H1 (cell line): ENCODE data around the gene STARD6. TPM values are rescaled to one million over a fixed set of nuclear protein-coding genes. Genes with fewer than 3 reads are reported as not detected.

Source experiments
- CTCF ChIA-PET: fragments of 300-600 bp; sonication (Branson Sonifier 250); formaldehyde crosslinking; loops from one replicate; lab custom pipeline; 2021; ENCODE audit not compliant: partially characterized antibody; lab: Charles Lee
- POLR2A ChIA-PET: fragments of 300-600 bp; sonication (Branson Sonifier 250); formaldehyde crosslinking; loops from one replicate; lab custom pipeline; 2021; ENCODE audit warnings: inconsistent platforms; ENCODE audit not compliant: partially characterized antibody; lab: Charles Lee
- DNase-seq, 2 experiments: peaks; one replicate each; pipeline versions ENCODE4 v3.0.0 to v3.0.0-alpha.2; 2010 to 2022; ENCODE audit warnings: low spot score in 2 of 2, low read depth in 1 of 2, mixed read lengths in 1 of 2
- FAIRE-seq: peaks from 2 replicates; lab custom pipeline; 2011; peaks lifted over from hg19 to GRCh38; lab: Jason Lieb, UNC
- H2AFZ ChIP-seq: 2 replicates; pipeline ENCODE4 v1.8.1; 2012; ENCODE audit warnings: low read length, inconsistent platforms
- H2AK5ac ChIP-seq: 2 replicates; pipeline ENCODE4 v1.6.1; 2013; ENCODE audit warnings: low read depth, low read length
- H2BK120ac ChIP-seq: replicated peaks from 2 replicates; pipeline ENCODE3; 2013; ENCODE audit warnings: low read depth, low read length, inconsistent platforms
- H2BK12ac ChIP-seq: 2 replicates; pipeline ENCODE4 v1.6.1; 2013; ENCODE audit warnings: low read depth, low read length
- H2BK15ac ChIP-seq: 2 replicates; pipeline ENCODE4 v1.6.1; 2013; ENCODE audit warnings: low read length
- H2BK20ac ChIP-seq: 2 replicates; pipeline ENCODE4 v1.6.1; 2013; ENCODE audit warnings: low read length
- H2BK5ac ChIP-seq: 2 replicates; pipeline ENCODE4 v1.6.1; 2013; ENCODE audit warnings: low read depth, low read length
- H3K14ac ChIP-seq: 2 replicates; pipeline ENCODE4 v1.6.1; 2013; ENCODE audit warnings: inconsistent platforms; ENCODE audit not compliant: insufficient read length
- H3K18ac ChIP-seq: 2 replicates; pipeline ENCODE4 v1.6.1; 2013; ENCODE audit warnings: low read length; ENCODE audit errors: extremely low read depth
- H3K23ac ChIP-seq: 2 replicates; pipeline ENCODE4 v1.6.1; 2013; ENCODE audit warnings: inconsistent platforms; ENCODE audit not compliant: insufficient read length
- H3K23me2 ChIP-seq: 2 replicates; pipeline ENCODE4 v1.6.1; 2013; ENCODE audit warnings: low read depth, low read length
- H3K27ac ChIP-seq: 2 replicates; pipeline ENCODE4 v1.6.1; 2011; ENCODE audit warnings: low read depth, low read length, inconsistent platforms
- H3K27me3 ChIP-seq, 4 experiments: replicated peaks in 1 of 4; 1 replicate in 1 of 4; 2 replicates in 3 of 4; pipeline versions ENCODE4 v1.6.1 to v1.8.1; 2011 to 2013; ENCODE audit warnings: low read length in 3 of 4, mild to moderate bottlenecking in 3 of 4, inconsistent platforms in 2 of 4, mixed read lengths in 2 of 4, moderate library complexity in 1 of 4; ENCODE audit not compliant: control insufficient read depth in 3 of 4, insufficient read depth in 3 of 4; ENCODE audit errors: extremely low read depth in 1 of 4
- H3K36me3 ChIP-seq, 4 experiments: 2 replicates each; pipeline versions ENCODE4 v1.6.1 to v1.8.1; 2011 to 2013; ENCODE audit warnings: mild to moderate bottlenecking in 4 of 4, low read length in 3 of 4, moderate library complexity in 2 of 4, control low read depth in 1 of 4, inconsistent platforms in 1 of 4; ENCODE audit not compliant: insufficient read depth in 4 of 4, control insufficient read depth in 2 of 4
- H3K4ac ChIP-seq: replicated peaks from 2 replicates; pipeline ENCODE3; 2013; ENCODE audit warnings: low read length, low read depth, mixed read lengths, inconsistent platforms; ENCODE audit not compliant: insufficient read length
- H3K4me1 ChIP-seq, 4 experiments: replicated peaks in 1 of 4; 1 replicate in 1 of 4; 2 replicates in 3 of 4; pipeline versions ENCODE4 v1.6.1 to v1.8.1; 2011 to 2013; ENCODE audit warnings: low read length in 3 of 4, inconsistent platforms in 2 of 4, mixed read lengths in 1 of 4; ENCODE audit not compliant: insufficient read depth in 4 of 4, control insufficient read depth in 3 of 4
- H3K4me2 ChIP-seq, 2 experiments: 2 replicates each; pipeline versions ENCODE4 v1.6.1 to v1.8.1; 2011 to 2013; ENCODE audit warnings: low read depth in 2 of 2, low read length in 2 of 2, control low read depth in 1 of 2, inconsistent platforms in 1 of 2, mild to moderate bottlenecking in 1 of 2; ENCODE audit not compliant: insufficient read depth in 1 of 2
- H3K4me3 ChIP-seq, 4 experiments: fragments of 200-600, 300-600 bp in 1 of 4; sonication (generic), shearing (Covaris generic), sonication (Bioruptor Twin) in 1 of 4; 2 replicates each; pipeline versions ENCODE4 v1.5.1 to v1.8.1; 2011 to 2016; ENCODE audit warnings: low read length in 4 of 4, low read depth in 3 of 4, control low read depth in 2 of 4, inconsistent platforms in 2 of 4, mild to moderate bottlenecking in 2 of 4, mixed read lengths in 1 of 4, moderate library complexity in 1 of 4; ENCODE audit not compliant: insufficient read depth in 2 of 4; ENCODE audit errors: extremely low read depth in 1 of 4
- H3K56ac ChIP-seq: replicated peaks from 2 replicates; pipeline ENCODE3; 2013; ENCODE audit warnings: low read depth, mild to moderate bottlenecking, mixed read lengths, low read length, inconsistent platforms; ENCODE audit not compliant: insufficient read length
- H3K79me1 ChIP-seq: 2 replicates; pipeline ENCODE4 v1.6.1; 2013; ENCODE audit warnings: low read depth, low read length, control low read depth
- H3K79me2 ChIP-seq, 2 experiments: 2 replicates each; pipeline versions ENCODE4 v1.6.1 to v1.8.1; 2012 to 2013; ENCODE audit warnings: low read length in 2 of 2, mild to moderate bottlenecking in 2 of 2, inconsistent platforms in 1 of 2; ENCODE audit not compliant: insufficient read depth in 2 of 2, control insufficient read depth in 1 of 2
- H3K9ac ChIP-seq, 4 experiments: replicated peaks in 1 of 4; 1 replicate in 1 of 4; 2 replicates in 3 of 4; pipeline versions ENCODE4 v1.6.1 to v1.8.1; 2011 to 2013; ENCODE audit warnings: low read depth in 3 of 4, low read length in 3 of 4, control low read depth in 2 of 4, mild to moderate bottlenecking in 2 of 4, moderate library complexity in 2 of 4, inconsistent platforms in 1 of 4; ENCODE audit errors: extremely low read depth in 1 of 4
- H3K9me3 ChIP-seq, 2 experiments: 2 replicates each; pipeline versions ENCODE4 v1.6.1 to v1.8.1; 2012 to 2013; ENCODE audit warnings: mild to moderate bottlenecking in 2 of 2, moderate library complexity in 2 of 2, control low read depth in 1 of 2, inconsistent platforms in 1 of 2, low read depth in 1 of 2, low read length in 1 of 2, mixed read lengths in 1 of 2; ENCODE audit not compliant: insufficient read depth in 2 of 2
- H4K20me1 ChIP-seq, 2 experiments: replicated peaks in 1 of 2; 2 replicates each; pipeline versions ENCODE3 to v1.8.1; 2011 to 2013; ENCODE audit warnings: inconsistent platforms in 2 of 2, low read length in 2 of 2, mild to moderate bottlenecking in 1 of 2; ENCODE audit not compliant: insufficient read depth in 2 of 2, control insufficient read depth in 1 of 2
- H4K5ac ChIP-seq: 2 replicates; pipeline ENCODE4 v1.6.1; 2013; ENCODE audit warnings: low read length, low read depth, mixed read lengths, inconsistent platforms; ENCODE audit not compliant: insufficient read length
- H4K8ac ChIP-seq: 2 replicates; pipeline ENCODE4 v1.8.0; 2013; ENCODE audit warnings: mild to moderate bottlenecking, moderate library complexity, low read length, inconsistent platforms; ENCODE audit not compliant: insufficient read depth; ENCODE audit errors: extremely low read depth
- H4K91ac ChIP-seq: replicated peaks from 2 replicates; pipeline ENCODE3; 2013; ENCODE audit warnings: low read length, mixed read lengths, inconsistent platforms; ENCODE audit not compliant: insufficient read length
- ATF2 ChIP-seq: IDR thresholded peaks from 2 replicates; pipeline ENCODE4 v1.6.1; 2012; ENCODE audit warnings: low read length, inconsistent platforms
- CBX8 ChIP-seq: fragments of 300-800, 300-1000 bp; sonication (generic); IDR thresholded peaks from 2 replicates; pipeline ENCODE4 v1.7.1; 2016; ENCODE audit warnings: low read depth, low read length, borderline replicate concordance
- CEBPB ChIP-seq: IDR thresholded peaks from 2 replicates; pipeline ENCODE4 v1.6.1; 2012; ENCODE audit warnings: low read depth, low read length
- EP300 ChIP-seq, 2 experiments: IDR thresholded peaks; 1 replicate in 1 of 2; 2 replicates in 1 of 2; pipeline ENCODE4 v1.6.1; 2011 to 2012; ENCODE audit warnings: low read depth in 2 of 2, low read length in 2 of 2, mild to moderate bottlenecking in 2 of 2, borderline replicate concordance in 1 of 2, inconsistent platforms in 1 of 2, moderate library complexity in 1 of 2
- SP1 ChIP-seq: IDR thresholded peaks from 2 replicates; pipeline ENCODE4 v1.6.1; 2011; ENCODE audit warnings: low read depth, low read length
- TAF7 ChIP-seq: optimal IDR thresholded peaks from 2 replicates; pipeline ENCODE3; 2011; ENCODE audit warnings: low read depth, mild to moderate bottlenecking, inconsistent platforms, low read length, moderate library complexity, borderline replicate concordance
- TCF12 ChIP-seq: IDR thresholded peaks from 2 replicates; pipeline ENCODE4 v1.6.1; 2011; ENCODE audit warnings: low read depth, mild to moderate bottlenecking, low read length
- WGBS, 2 experiments: shearing (Covaris generic) in 1 of 2; methylation state at CpG; one replicate each; pipeline versions ENCODE4 v1.1.6 to v1.1.7; 2013 to 2015; ENCODE audit warnings: low lambda C conversion rate in 2 of 2, mixed read lengths in 2 of 2, inconsistent platforms in 1 of 2, low coverage in 1 of 2, missing lambda C conversion rate in 1 of 2; ENCODE audit not compliant: insufficient replicate concordance in 2 of 2, insufficient coverage in 1 of 2, insufficient read length in 1 of 2; ENCODE audit errors: extremely low coverage in 1 of 2, missing lambda C conversion rate in 1 of 2; 5-methylcytosine and 5-hydroxymethylcytosine counted together
- long read RNA-seq, 2 experiments: library from RNA in 1 of 2; library from capped mRNA in 1 of 2; stranded (forward); transcript quantifications; one replicate each; pipeline ENCODE4 v2.0.0, GENCODE V29; 2021; ENCODE audit warnings: inconsistent platforms in 1 of 2
- polyA minus RNA-seq, 3 experiments: library from RNA; depleted of rRNA, polyadenylated mRNA; stranded (reverse); fragments of >200 nt; gene quantifications; 1 replicate in 2 of 3; 2 replicates in 1 of 3; pipeline ENCODE4 v1.2.3, GENCODE V29; 2011
- polyA plus RNA-seq, 7 experiments: library from polyadenylated mRNA; depleted of rRNA in 3 of 7; stranded (reverse) in 5 of 7; unstranded in 2 of 7; fragments of >200 nt in 5 of 7; fragments of 200-250 nt in 2 of 7; gene quantifications; 1 replicate in 5 of 7; 2 replicates in 1 of 7; 4 replicates in 1 of 7; pipeline versions ENCODE4 v1.2.1 to v1.2.3, GENCODE V29; 2011 to 2013; ENCODE audit warnings: missing spikeins in 2 of 7, mixed read lengths in 2 of 7
- total RNA-seq: library from RNA; stranded (reverse); fragmentation: NEBNext Ultra II Directional; extraction: Animal tissue kit (Norgen Biotek cat#: 25700); gene quantifications from 2 replicates; pipeline ENCODE4 v1.2.1, GENCODE V29; 2021

The STARD6 gene
- total RNA-seq (not detected in 2 replicates), polyA plus RNA-seq (2011; rRNA removed) (not detected in 2 replicates), polyA minus RNA-seq (2011; rRNA and poly(A)+ RNA removed) (not detected in 2 replicates)
- not detected for polyA plus RNA-seq (2011; cell fraction: cytosol; rRNA removed)
- polyA plus RNA-seq (2011; cell fraction: nucleus; rRNA removed): not detected
- polyA plus RNA-seq (2012, experiment 1 of 2): not detected in 4 replicates
- polyA plus RNA-seq (2012, experiment 2 of 2): not detected
- 0.04 TPM for polyA plus RNA-seq (2013, experiment 1 of 2)
- not detected for polyA plus RNA-seq (2013, experiment 2 of 2)
- not detected for polyA minus RNA-seq (2011; cell fraction: cytosol; rRNA and poly(A)+ RNA removed)
- polyA minus RNA-seq (2011; cell fraction: nucleus; rRNA and poly(A)+ RNA removed): not detected
- long read RNA-seq, experiment 1: 0 reads
- long read RNA-seq, experiment 2: 0 reads

GRCh38 chr18:54357660-54358494 is at the start of gene STARD6, which contains the start of gene C18orf54:
Gene STARD6 (minus strand): TSS chr18:54357858. CDS start chr18:54354573, 3,285 bp downstream.
Gene C18orf54 (plus strand): TSS chr18:54357906. CDS start chr18:54360573, 2,667 bp downstream.
- Histone ChIP-seq H3K4me1 (peaks cover 0 to 6% (median 1%) of the 10 kb centered on the region in 4 experiments; a peak in 4 of 7 replicates), H3K23ac (no peak within 1 kb of the TSS), H3K4ac (no peak within 1 kb of the TSS), H2AK5ac (no peak within 1 kb of the TSS), H2BK120ac (peak within 1 kb of the TSS; percentile 57), H2BK20ac (no peak within 1 kb of the TSS), H3K27ac (peak within 1 kb of the TSS; percentile 67), H3K9me3 (no peaks in the 10 kb centered on the region), H3K18ac (peak within 1 kb of the TSS; percentile 80), H4K8ac (peak within 1 kb of the TSS; percentile 88), H2BK12ac (peak within 1 kb of the TSS; percentile 52; the same call in 1 of the 2 replicates), H3K79me2 (peaks cover 0 to 23% of the 10 kb centered on the region in 2 experiments; a peak in 2 of 4 replicates), H4K91ac (peak within 1 kb of the TSS; percentile 47), H2AFZ (peak within 1 kb of the TSS; percentile 86), H3K4me3 (peak within 1 kb of the TSS; percentile 84 to 98 (median 90)), H3K4me2 (peak within 1 kb of the TSS; percentile 70 to 80), H4K5ac (peak within 1 kb of the TSS; percentile 89), H2BK5ac (peak within 1 kb of the TSS; percentile 4; the same call in 1 of the 2 replicates), H2BK15ac (no peak within 1 kb of the TSS; the same call in 1 of the 2 replicates), H3K79me1 (no peaks in the 10 kb centered on the region), H3K9ac (peak within 1 kb of the TSS; percentile 73 to 93 (median 82)), H3K56ac (peak within 1 kb of the TSS; percentile 43), H3K27me3 (no peaks in the 10 kb centered on the region), H3K36me3 (peaks cover 0 to 20% (median 8%) of the 10 kb centered on the region in 4 experiments; a peak in 5 of 8 replicates), H3K23me2 (peaks cover 6% of the 10 kb centered on the region), H4K20me1 (no peaks in the 10 kb centered on the region), H3K14ac (no peak within 1 kb of the TSS)
- WGBS, 2 experiments: 1% methylated on average over 57 of the region's 62 CpGs; no CpG with 5 or more reads in 1 of the 2 experiments
- ChIA-PET POLR2A (interaction anchor here (1.0 to 2.1 kb wide), 7 partner anchors 10 to 133 kb away, joined by 3 to 5 read pairs (median 3); partner anchors contain the start of genes MBD2 and POLI), CTCF (interaction anchor here (0.6 to 1.7 kb wide), 13 partner anchors 20 to 973 kb away, joined by 3 to 7 read pairs (median 3); partner anchors contain the start of gene POLI)
- FAIRE-seq (no peak), DNase-seq (peak; percentile 83 to 90)
- peak; percentile 8 for TF ChIP-seq TAF7
- no peak for TF ChIP-seq TCF12
- TF ChIP-seq SP1: no peak
- TF ChIP-seq CBX8: no peak
- peak in 1 of 2 experiments; percentile 42; a peak in 1 of 3 replicates for TF ChIP-seq EP300 (IDR thresholded peaks at IDR 0.05; ENCODE audit: borderline replicate concordance in 1 of 2, low read depth in 2 of 2, low read length in 2 of 2)
- TF ChIP-seq ATF2: no peak
- no peak for TF ChIP-seq CEBPB
